H1 (cell line): Measurements from ENCODE around the gene GALNTL6. TPM values are rescaled to one million over a fixed set of nuclear protein-coding genes. Genes with fewer than 3 reads are reported as not detected.
A peak's percentile ranks its signal among the peaks of the same experiment; 100 is the strongest.

ENCODE experiments used
- CEBPB ChIP-seq: IDR thresholded peaks from 2 replicates; pipeline ENCODE4 v1.6.1; 2012; ENCODE audit warnings: low read depth, low read length
- CHD2 ChIP-seq: IDR thresholded peaks from 2 replicates; pipeline ENCODE4 v1.6.1; 2012; ENCODE audit warnings: low read length, improper control_type of control experiment
- RAD21 ChIP-seq, 2 experiments: IDR thresholded peaks in 1 of 2; conservative IDR thresholded peaks in 1 of 2; 2 replicates each; pipeline ENCODE4 v1.6.1; 2011; ENCODE audit warnings: low read depth in 2 of 2, low read length in 2 of 2, improper control_type of control experiment in 1 of 2, inconsistent platforms in 1 of 2, mild to moderate bottlenecking in 1 of 2, moderate library complexity in 1 of 2
- SP2 ChIP-seq: IDR thresholded peaks from 2 replicates; pipeline ENCODE4 v1.6.1; 2012; ENCODE audit warnings: mild to moderate bottlenecking, low read length, inconsistent platforms
- polyA plus RNA-seq, 7 experiments: library from polyadenylated mRNA; depleted of rRNA in 3 of 7; stranded (reverse) in 5 of 7; unstranded in 2 of 7; fragments of >200 nt in 5 of 7; fragments of 200-250 nt in 2 of 7; gene quantifications; 1 replicate in 5 of 7; 2 replicates in 1 of 7; 4 replicates in 1 of 7; pipeline versions ENCODE4 v1.2.1 to v1.2.3, GENCODE V29; 2011 to 2013; ENCODE audit warnings: missing spikeins in 2 of 7, mixed read lengths in 2 of 7
- total RNA-seq: library from RNA; stranded (reverse); fragmentation: NEBNext Ultra II Directional; extraction: Animal tissue kit (Norgen Biotek cat#: 25700); gene quantifications from 2 replicates; pipeline ENCODE4 v1.2.1, GENCODE V29; 2021

GALNTL6 gene
- total and polyA plus RNA-seq, 2 of the 8 experiments (the other 6 are each of a cell fraction or from before 2014, with no cell fraction given), result 0.03 to 0.32 TPM

- TF ChIP-seq RAD21 (IDR thresholded peaks at IDR 0.05 in 1 of 2, conservative IDR thresholded peaks at IDR 0.05 in 1 of 2; ENCODE audit: low read depth in 2 of 2, low read length in 2 of 2) (peak; percentile 28 to 48), SP2 (no peak), CHD2 (no peak), CEBPB (no peak)
Measured at GRCh38 chr4:172515266-172515879, 702.2 kb downstream of the GALNTL6 start (continued).
